WTC11 (cell line): Measurements from ENCODE around the gene CEP85L. TPM values are rescaled to one million over a fixed set of nuclear protein-coding genes. Genes with fewer than 3 reads are reported as not detected.

ENCODE experiments used
- ATAC-seq: fragments of 200-7000 bp; cut with Tn5 transposase; 2 replicates; pipeline ENCODE4 v1.10.0; 2021; ENCODE audit warnings: mild to moderate bottlenecking, moderate library complexity
- CTCF ChIA-PET: fragments of 300-600 bp; sonication (Branson Sonifier 250); formaldehyde crosslinking; loops from one replicate; lab custom pipeline; 2021; ENCODE audit warnings: antibody characterized with exemption; lab: Charles Lee
- POLR2A ChIA-PET: fragments of 350-600 bp; sonication (Branson Sonifier 250); formaldehyde crosslinking; loops from one replicate; lab custom pipeline; 2021; ENCODE audit warnings: antibody characterized with exemption; lab: Charles Lee
- DNase-seq: peaks from one replicate; pipeline ENCODE4 v3.0.0; 2021; ENCODE audit warnings: low spot score
- H3K27ac Mint-ChIP-seq: 2 replicates; pipeline ENCODE4 v1.8.0; 2021; ENCODE audit warnings: mixed read lengths
- H3K27me3 Mint-ChIP-seq: 2 replicates; pipeline ENCODE4 v1.8.0; 2021; ENCODE audit warnings: low read depth, mild to moderate bottlenecking, moderate library complexity, mixed read lengths
- H3K36me3 Mint-ChIP-seq: 2 replicates; pipeline ENCODE4 v1.8.0; 2021; ENCODE audit warnings: mixed read lengths
- H3K4me1 Mint-ChIP-seq: 2 replicates; pipeline ENCODE4 v1.8.0; 2022; ENCODE audit warnings: mixed read lengths
- H3K4me3 Mint-ChIP-seq: 2 replicates; pipeline ENCODE4 v1.8.0; 2021; ENCODE audit warnings: mild to moderate bottlenecking, moderate library complexity, mixed read lengths
- H3K9me3 Mint-ChIP-seq: 2 replicates; pipeline ENCODE4 v1.8.0; 2021; ENCODE audit warnings: mixed read lengths
- CBFB ChIP-seq: sonication (generic); formaldehyde crosslinking; IDR thresholded peaks from 2 replicates; pipeline ENCODE4 v1.8.1; 2022; ENCODE audit warnings: mild to moderate bottlenecking, low read depth, missing genetic modification reagents
- CREM ChIP-seq: sonication (generic); formaldehyde crosslinking; IDR thresholded peaks from 2 replicates; pipeline ENCODE4 v1.8.1; 2022; ENCODE audit warnings: mild to moderate bottlenecking, missing genetic modification reagents, moderate library complexity
- FOXK1 ChIP-seq: sonication (generic); formaldehyde crosslinking; IDR thresholded peaks from 2 replicates; pipeline ENCODE4 v1.8.0; 2022; ENCODE audit warnings: mild to moderate bottlenecking, moderate library complexity, missing genetic modification reagents
- GRHL2 ChIP-seq: fragments of 250-450 bp; sonication (Bioruptor Pico); IDR thresholded peaks from 2 replicates; pipeline ENCODE4 v1.8.0; 2022; ENCODE audit warnings: mild to moderate bottlenecking, moderate library complexity; ENCODE audit not compliant: insufficient replicate concordance, severe bottlenecking
- JAZF1 ChIP-seq: fragments of 250-450 bp; sonication (Bioruptor Pico); IDR thresholded peaks from 2 replicates; pipeline ENCODE4 v1.9.0; 2021; ENCODE audit warnings: moderate library complexity, mild to moderate bottlenecking, inconsistent platforms
- KAT7 ChIP-seq: sonication (generic); formaldehyde crosslinking; IDR thresholded peaks from 2 replicates; pipeline ENCODE4 v1.8.1; 2023; ENCODE audit warnings: missing genetic modification reagents, mild to moderate bottlenecking, borderline replicate concordance
- NFATC4 ChIP-seq: fragments of 250-450 bp; sonication (Bioruptor Pico); IDR thresholded peaks from 2 replicates; pipeline ENCODE4 v1.9.0; 2021; ENCODE audit warnings: mild to moderate bottlenecking
- NFE2L1 ChIP-seq: sonication (generic); formaldehyde crosslinking; IDR thresholded peaks from 2 replicates; pipeline ENCODE4 v1.8.1; 2023; ENCODE audit warnings: missing genetic modification reagents
- OVOL2 ChIP-seq: fragments of 250-450 bp; sonication (Bioruptor Pico); IDR thresholded peaks from 2 replicates; pipeline ENCODE4 v1.9.0; 2021; ENCODE audit warnings: mild to moderate bottlenecking, borderline replicate concordance
- RORB ChIP-seq: fragments of 250-450 bp; sonication (Bioruptor Pico); IDR thresholded peaks from 2 replicates; pipeline ENCODE4 v1.9.0; 2021; ENCODE audit warnings: mild to moderate bottlenecking
- SP1 ChIP-seq: sonication (generic); formaldehyde crosslinking; conservative IDR thresholded peaks from 2 replicates; pipeline ENCODE4 v1.8.1; 2022; ENCODE audit warnings: missing genetic modification reagents
- TEAD1 ChIP-seq: sonication (generic); formaldehyde crosslinking; IDR thresholded peaks from 2 replicates; pipeline ENCODE4 v1.8.0; 2022; ENCODE audit warnings: mild to moderate bottlenecking, missing genetic modification reagents
- ZBTB21 ChIP-seq: sonication (generic); formaldehyde crosslinking; IDR thresholded peaks from 2 replicates; pipeline ENCODE4 v1.8.1; 2023; ENCODE audit warnings: mild to moderate bottlenecking, missing genetic modification reagents, borderline replicate concordance
- ZNF416 ChIP-seq: fragments of 250-450 bp; sonication (Bioruptor Pico); IDR thresholded peaks from 2 replicates; pipeline ENCODE4 v1.9.0; 2021; ENCODE audit warnings: mild to moderate bottlenecking, inconsistent platforms
- total RNA-seq: library from RNA; stranded (reverse); gene quantifications from 3 replicates; pipeline ENCODE4 v1.2.3, GENCODE V29; 2021
- TF ChIP-seq, protein P1 (sequence below): sonication (generic); formaldehyde crosslinking; IDR thresholded peaks from 2 replicates; pipeline ENCODE4 v1.8.1; 2023; ENCODE audit warnings: mild to moderate bottlenecking, missing genetic modification reagents, moderate library complexity
- TF ChIP-seq, protein P2 (sequence below): sonication (generic); formaldehyde crosslinking; IDR thresholded peaks from 2 replicates; pipeline ENCODE4 v1.8.0; 2022; ENCODE audit warnings: mild to moderate bottlenecking, missing genetic modification reagents
- TF ChIP-seq, protein P3 (sequence below): sonication (generic); formaldehyde crosslinking; IDR thresholded peaks from 2 replicates; pipeline ENCODE4 v1.8.1; 2023; ENCODE audit warnings: mild to moderate bottlenecking, moderate library complexity, missing genetic modification reagents
- TF ChIP-seq, protein P4 (sequence below): sonication (generic); formaldehyde crosslinking; IDR thresholded peaks from 2 replicates; pipeline ENCODE4 v1.8.0; 2022; ENCODE audit warnings: mild to moderate bottlenecking, missing genetic modification reagents
- TF ChIP-seq, protein P5 (sequence below): fragments of 250-450 bp; sonication (Bioruptor Pico); conservative IDR thresholded peaks from 2 replicates; pipeline ENCODE4 v1.9.0; 2021; ENCODE audit warnings: mild to moderate bottlenecking
- TF ChIP-seq, protein P6 (sequence below): sonication (generic); formaldehyde crosslinking; IDR thresholded peaks from 2 replicates; pipeline ENCODE4 v1.8.1; 2023; ENCODE audit warnings: mild to moderate bottlenecking, missing genetic modification reagents, moderate library complexity
- TF ChIP-seq, protein P7 (sequence below): sonication (generic); formaldehyde crosslinking; IDR thresholded peaks from 2 replicates; pipeline ENCODE4 v1.8.0; 2022; ENCODE audit warnings: missing genetic modification reagents

CEP85L gene
- total RNA-seq, 1 experiment from 2014 or later = 32.5 TPM

DNA sequence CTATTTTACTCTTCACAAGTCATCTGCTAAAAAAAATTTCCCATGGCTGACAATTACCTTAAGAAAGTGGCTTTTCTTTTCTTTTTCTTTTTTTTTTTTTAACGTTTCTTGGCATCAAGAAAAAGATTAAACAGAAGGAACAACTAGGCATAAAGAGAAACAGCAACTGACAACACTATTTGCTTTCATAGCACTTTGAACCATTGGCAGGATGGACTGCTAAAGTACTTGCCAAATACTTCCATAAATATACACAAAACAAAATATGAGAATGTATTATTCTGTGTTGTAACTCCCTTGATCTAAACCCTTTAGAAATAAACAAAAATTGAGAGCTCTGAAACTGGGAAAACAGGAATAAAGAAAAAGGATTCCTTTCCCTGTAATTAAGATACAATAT lies 123.3 kb downstream of the CEP85L start:
- CTCF ChIA-PET = no interaction called here
- no peak for TF ChIP-seq NFATC4
- no peak for TF ChIP-seq OVOL2 (CRISPR knock-in tag)
- TF ChIP-seq CBFB (CRISPR knock-in tag) = no peak
- no peak for TF ChIP-seq GRHL2 (CRISPR knock-in tag)
- TF ChIP-seq ZBTB21 (CRISPR knock-in tag) = no peak
- TF ChIP-seq ZNF416 (CRISPR knock-in tag) = no peak
- TF ChIP-seq, protein P1, sequence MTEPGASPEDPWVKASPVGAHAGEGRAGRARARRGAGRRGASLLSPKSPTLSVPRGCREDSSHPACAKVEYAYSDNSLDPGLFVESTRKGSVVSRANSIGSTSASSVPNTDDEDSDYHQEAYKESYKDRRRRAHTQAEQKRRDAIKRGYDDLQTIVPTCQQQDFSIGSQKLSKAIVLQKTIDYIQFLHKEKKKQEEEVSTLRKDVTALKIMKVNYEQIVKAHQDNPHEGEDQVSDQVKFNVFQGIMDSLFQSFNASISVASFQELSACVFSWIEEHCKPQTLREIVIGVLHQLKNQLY (CRISPR knock-in tag) = no peak
- TF ChIP-seq, protein P2, sequence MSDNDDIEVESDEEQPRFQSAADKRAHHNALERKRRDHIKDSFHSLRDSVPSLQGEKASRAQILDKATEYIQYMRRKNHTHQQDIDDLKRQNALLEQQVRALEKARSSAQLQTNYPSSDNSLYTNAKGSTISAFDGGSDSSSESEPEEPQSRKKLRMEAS (CRISPR knock-in tag) = no peak
- no peak for TF ChIP-seq SP1 (CRISPR knock-in tag)
- TF ChIP-seq, protein P3, sequence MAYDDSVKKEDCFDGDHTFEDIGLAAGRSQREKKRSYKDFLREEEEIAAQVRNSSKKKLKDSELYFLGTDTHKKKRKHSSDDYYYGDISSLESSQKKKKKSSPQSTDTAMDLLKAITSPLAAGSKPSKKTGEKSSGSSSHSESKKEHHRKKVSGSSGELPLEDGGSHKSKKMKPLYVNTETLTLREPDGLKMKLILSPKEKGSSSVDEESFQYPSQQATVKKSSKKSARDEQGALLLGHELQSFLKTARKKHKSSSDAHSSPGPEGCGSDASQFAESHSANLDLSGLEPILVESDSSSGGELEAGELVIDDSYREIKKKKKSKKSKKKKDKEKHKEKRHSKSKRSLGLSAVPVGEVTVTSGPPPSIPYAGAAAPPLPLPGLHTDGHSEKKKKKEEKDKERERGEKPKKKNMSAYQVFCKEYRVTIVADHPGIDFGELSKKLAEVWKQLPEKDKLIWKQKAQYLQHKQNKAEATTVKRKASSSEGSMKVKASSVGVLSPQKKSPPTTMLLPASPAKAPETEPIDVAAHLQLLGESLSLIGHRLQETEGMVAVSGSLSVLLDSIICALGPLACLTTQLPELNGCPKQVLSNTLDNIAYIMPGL (CRISPR knock-in tag) = no peak
- TF ChIP-seq, protein P4, sequence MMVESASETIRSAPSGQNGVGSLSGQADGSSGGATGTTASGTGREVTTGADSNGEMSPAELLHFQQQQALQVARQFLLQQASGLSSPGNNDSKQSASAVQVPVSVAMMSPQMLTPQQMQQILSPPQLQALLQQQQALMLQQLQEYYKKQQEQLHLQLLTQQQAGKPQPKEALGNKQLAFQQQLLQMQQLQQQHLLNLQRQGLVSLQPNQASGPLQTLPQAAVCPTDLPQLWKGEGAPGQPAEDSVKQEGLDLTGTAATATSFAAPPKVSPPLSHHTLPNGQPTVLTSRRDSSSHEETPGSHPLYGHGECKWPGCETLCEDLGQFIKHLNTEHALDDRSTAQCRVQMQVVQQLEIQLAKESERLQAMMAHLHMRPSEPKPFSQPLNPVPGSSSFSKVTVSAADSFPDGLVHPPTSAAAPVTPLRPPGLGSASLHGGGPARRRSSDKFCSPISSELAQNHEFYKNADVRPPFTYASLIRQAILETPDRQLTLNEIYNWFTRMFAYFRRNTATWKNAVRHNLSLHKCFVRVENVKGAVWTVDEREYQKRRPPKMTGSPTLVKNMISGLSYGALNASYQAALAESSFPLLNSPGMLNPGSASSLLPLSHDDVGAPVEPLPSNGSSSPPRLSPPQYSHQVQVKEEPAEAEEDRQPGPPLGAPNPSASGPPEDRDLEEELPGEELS (CRISPR knock-in tag) = no peak
- TF ChIP-seq JAZF1 (CRISPR knock-in tag) = no peak
- TF ChIP-seq CREM = no peak
- no peak for ATAC-seq
- H3K9me3 Mint-ChIP-seq = peaks cover 18% of the 10 kb centered on the region
- H3K27ac Mint-ChIP-seq = no peak overlapping the region
- no peak overlapping the region for H3K4me3 Mint-ChIP-seq
- peaks cover 24% of the 10 kb centered on the region for H3K4me1 Mint-ChIP-seq
- no peak for DNase-seq
- H3K36me3 Mint-ChIP-seq = 0 out of 2 replicates have a peak, but pooled peaks cover 5% of the 10 kb centered on the region
- H3K27me3 Mint-ChIP-seq = no peaks in the 10 kb centered on the region
- POLR2A ChIA-PET = no interaction called here

DNA sequence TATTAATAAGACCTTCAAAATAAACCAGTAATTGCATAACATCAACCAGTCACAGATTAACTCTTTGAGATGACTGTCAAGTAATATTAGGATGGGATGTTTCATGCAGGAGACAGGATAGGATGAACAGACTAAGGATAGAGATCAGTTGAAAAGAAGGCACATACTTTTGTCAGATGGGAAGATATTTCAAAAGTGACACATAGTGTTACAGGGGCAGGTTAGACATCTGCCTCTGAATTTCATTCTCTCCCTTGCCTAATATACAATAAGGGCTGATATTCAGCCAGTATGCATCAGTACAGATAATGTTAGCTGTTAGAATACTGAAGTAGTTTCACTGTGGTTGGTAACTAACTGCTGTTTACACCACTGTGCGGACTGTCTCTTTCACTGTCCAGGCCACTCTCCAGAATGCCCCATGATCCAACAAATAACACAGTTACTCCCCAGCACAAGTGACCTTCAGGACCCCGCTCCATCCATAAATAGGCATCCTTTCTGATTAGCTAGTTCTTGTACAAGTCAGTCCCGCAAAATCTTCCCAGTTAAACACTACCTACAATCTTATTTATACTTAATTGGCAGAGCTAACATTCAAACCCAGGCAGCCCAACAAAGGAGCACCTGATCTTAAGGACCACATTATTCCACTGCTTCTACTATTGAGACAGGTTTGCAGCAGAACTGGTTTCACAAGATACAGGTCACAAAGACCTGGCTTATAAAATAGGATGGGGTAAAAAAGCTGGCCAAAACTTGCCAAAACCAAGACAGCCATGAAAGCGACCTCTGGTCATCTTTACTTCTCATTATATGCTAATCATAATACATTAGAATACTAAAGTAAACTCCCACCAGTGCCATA lies 125.2 kb downstream of the CEP85L start:
- H3K27ac Mint-ChIP-seq = no peak overlapping the region
- ChIA-PET POLR2A (no interaction called here), CTCF (no interaction called here)
- peaks cover 24% of the 10 kb centered on the region for H3K4me1 Mint-ChIP-seq
- H3K9me3 Mint-ChIP-seq = peaks cover 12% of the 10 kb centered on the region
- no peaks in the 10 kb centered on the region for H3K27me3 Mint-ChIP-seq
- H3K36me3 Mint-ChIP-seq = 0 out of 2 replicates have a peak, but pooled peaks cover 5% of the 10 kb centered on the region
- no peak for DNase-seq
- H3K4me3 Mint-ChIP-seq = no peak overlapping the region
- no peak for ATAC-seq
- TF ChIP-seq, protein P5, sequence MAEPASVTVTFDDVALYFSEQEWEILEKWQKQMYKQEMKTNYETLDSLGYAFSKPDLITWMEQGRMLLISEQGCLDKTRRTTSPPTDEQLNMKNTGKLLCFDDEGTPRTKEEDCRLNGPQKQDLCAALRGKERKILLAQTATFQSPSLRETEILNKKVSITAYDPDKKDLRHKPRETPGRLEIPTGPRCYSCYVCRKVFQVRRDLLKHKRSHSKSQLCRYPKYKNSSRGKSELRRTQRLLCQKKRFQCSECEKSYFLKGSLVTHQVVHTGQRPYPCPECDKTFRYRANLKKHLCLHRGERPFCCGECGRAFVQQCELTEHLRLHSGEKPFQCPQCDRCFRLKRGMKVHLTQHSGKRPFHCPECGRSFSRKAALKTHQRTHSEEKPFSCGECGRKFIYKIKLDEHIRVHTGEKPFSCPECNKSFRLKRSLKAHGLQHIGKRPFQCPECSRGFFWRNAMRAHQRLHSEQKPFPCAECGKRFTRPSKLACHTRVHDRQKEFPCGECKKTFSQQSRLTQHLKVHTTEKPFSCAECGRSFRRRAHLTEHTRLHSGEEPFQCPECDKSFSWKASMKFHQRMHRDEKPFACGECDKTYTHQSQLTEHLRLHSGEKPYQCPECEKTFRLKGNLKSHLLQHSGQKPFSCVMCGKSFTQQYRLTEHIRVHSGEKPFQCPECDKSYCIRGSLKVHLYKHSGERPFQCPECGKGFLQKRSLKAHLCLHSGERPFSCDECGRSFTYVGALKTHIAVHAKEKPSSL (CRISPR knock-in tag) = no peak
- TF ChIP-seq NFE2L1 (CRISPR knock-in tag) = no peak
- TF ChIP-seq, protein P6, sequence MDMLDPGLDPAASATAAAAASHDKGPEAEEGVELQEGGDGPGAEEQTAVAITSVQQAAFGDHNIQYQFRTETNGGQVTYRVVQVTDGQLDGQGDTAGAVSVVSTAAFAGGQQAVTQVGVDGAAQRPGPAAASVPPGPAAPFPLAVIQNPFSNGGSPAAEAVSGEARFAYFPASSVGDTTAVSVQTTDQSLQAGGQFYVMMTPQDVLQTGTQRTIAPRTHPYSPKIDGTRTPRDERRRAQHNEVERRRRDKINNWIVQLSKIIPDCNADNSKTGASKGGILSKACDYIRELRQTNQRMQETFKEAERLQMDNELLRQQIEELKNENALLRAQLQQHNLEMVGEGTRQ (CRISPR knock-in tag) = no peak
- TF ChIP-seq OVOL2 (CRISPR knock-in tag) = no peak
- no peak for TF ChIP-seq FOXK1 (CRISPR knock-in tag)
- TF ChIP-seq TEAD1 (CRISPR knock-in tag) = no peak
- no peak for TF ChIP-seq RORB (CRISPR knock-in tag)
- TF ChIP-seq, protein P7, sequence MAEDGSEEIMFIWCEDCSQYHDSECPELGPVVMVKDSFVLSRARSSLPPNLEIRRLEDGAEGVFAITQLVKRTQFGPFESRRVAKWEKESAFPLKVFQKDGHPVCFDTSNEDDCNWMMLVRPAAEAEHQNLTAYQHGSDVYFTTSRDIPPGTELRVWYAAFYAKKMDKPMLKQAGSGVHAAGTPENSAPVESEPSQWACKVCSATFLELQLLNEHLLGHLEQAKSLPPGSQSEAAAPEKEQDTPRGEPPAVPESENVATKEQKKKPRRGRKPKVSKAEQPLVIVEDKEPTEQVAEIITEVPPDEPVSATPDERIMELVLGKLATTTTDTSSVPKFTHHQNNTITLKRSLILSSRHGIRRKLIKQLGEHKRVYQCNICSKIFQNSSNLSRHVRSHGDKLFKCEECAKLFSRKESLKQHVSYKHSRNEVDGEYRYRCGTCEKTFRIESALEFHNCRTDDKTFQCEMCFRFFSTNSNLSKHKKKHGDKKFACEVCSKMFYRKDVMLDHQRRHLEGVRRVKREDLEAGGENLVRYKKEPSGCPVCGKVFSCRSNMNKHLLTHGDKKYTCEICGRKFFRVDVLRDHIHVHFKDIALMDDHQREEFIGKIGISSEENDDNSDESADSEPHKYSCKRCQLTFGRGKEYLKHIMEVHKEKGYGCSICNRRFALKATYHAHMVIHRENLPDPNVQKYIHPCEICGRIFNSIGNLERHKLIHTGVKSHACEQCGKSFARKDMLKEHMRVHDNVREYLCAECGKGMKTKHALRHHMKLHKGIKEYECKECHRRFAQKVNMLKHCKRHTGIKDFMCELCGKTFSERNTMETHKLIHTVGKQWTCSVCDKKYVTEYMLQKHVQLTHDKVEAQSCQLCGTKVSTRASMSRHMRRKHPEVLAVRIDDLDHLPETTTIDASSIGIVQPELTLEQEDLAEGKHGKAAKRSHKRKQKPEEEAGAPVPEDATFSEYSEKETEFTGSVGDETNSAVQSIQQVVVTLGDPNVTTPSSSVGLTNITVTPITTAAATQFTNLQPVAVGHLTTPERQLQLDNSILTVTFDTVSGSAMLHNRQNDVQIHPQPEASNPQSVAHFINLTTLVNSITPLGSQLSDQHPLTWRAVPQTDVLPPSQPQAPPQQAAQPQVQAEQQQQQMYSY (CRISPR knock-in tag) = no peak
- TF ChIP-seq KAT7 (CRISPR knock-in tag) = no peak
